DND-41 (cell line): ENCODE measurements around the gene RHAG.

Experiments used
- ATAC-seq: fragments of 200-7000 bp; cut with Tn5 transposase; 3 replicates; pipeline ENCODE4 v1.9.1; 2021; ENCODE audit warnings: low read depth; ENCODE audit not compliant: insufficient read depth
- DNase-seq: peaks from one replicate; pipeline ENCODE4 v3.0.0-alpha.2; 2020
- H2AFZ ChIP-seq: 2 replicates; pipeline ENCODE4 v1.6.0; 2012; ENCODE audit warnings: low read depth, low read length
- H3K27ac ChIP-seq: 2 replicates; pipeline ENCODE4 v1.5.1; 2012; ENCODE audit warnings: low read length, inconsistent platforms
- H3K27me3 ChIP-seq: fragments of 200-600 bp; sonication (generic); 2 replicates; pipeline ENCODE4 v1.6.0; 2012; ENCODE audit warnings: low read length, mild to moderate bottlenecking, inconsistent platforms; ENCODE audit not compliant: insufficient read depth, poor library complexity
- H3K36me3 ChIP-seq: 2 replicates; pipeline ENCODE4 v1.5.1; 2012; ENCODE audit warnings: low read length, inconsistent platforms; ENCODE audit not compliant: insufficient read depth
- H3K4me1 ChIP-seq: 2 replicates; pipeline ENCODE4 v1.5.1; 2012; ENCODE audit warnings: mild to moderate bottlenecking, low read length; ENCODE audit not compliant: insufficient read depth
- H3K4me2 ChIP-seq: 2 replicates; pipeline ENCODE4 v1.6.0; 2012; ENCODE audit warnings: mild to moderate bottlenecking, moderate library complexity, low read length, inconsistent platforms; ENCODE audit not compliant: insufficient read depth
- H3K4me3 ChIP-seq, 2 experiments: fragments of 200-600 bp in 1 of 2; shearing (Covaris generic) in 1 of 2; 2 replicates each; pipeline ENCODE4 v1.5.1; 2012 to 2016; ENCODE audit warnings: inconsistent platforms in 2 of 2, low read length in 2 of 2, mild to moderate bottlenecking in 2 of 2, low read depth in 1 of 2, moderate library complexity in 1 of 2
- H3K79me2 ChIP-seq: 2 replicates; pipeline ENCODE4 v1.6.0; 2012; ENCODE audit warnings: low read length, inconsistent platforms; ENCODE audit not compliant: insufficient read depth
- H3K9ac ChIP-seq: 2 replicates; pipeline ENCODE4 v1.6.0; 2012; ENCODE audit warnings: low read depth, mild to moderate bottlenecking, inconsistent platforms, low read length, moderate library complexity
- H3K9me3 ChIP-seq: 2 replicates; pipeline ENCODE4 v1.5.1; 2012; ENCODE audit warnings: low read length, moderate library complexity, mild to moderate bottlenecking, inconsistent platforms; ENCODE audit not compliant: insufficient read depth, severe bottlenecking
- H4K20me1 ChIP-seq: 2 replicates; pipeline ENCODE4 v1.6.0; 2012; ENCODE audit warnings: low read length; ENCODE audit not compliant: insufficient read depth
- CTCF ChIP-seq: IDR thresholded peaks from 2 replicates; pipeline ENCODE4 v1.5.1; 2012; ENCODE audit warnings: borderline replicate concordance, low read length, moderate library complexity, mild to moderate bottlenecking; ENCODE audit not compliant: poor library complexity, severe bottlenecking; ENCODE audit errors: extremely low read depth
- EZH2 ChIP-seq: IDR thresholded peaks from 3 replicates; pipeline ENCODE4 v1.6.1; 2012; ENCODE audit warnings: borderline replicate concordance, low read depth, mild to moderate bottlenecking, moderate library complexity, low read length, inconsistent platforms; ENCODE audit not compliant: severe bottlenecking

RHAG gene

GRCh38 chr6:49556429-49556837, 80.2 kb downstream of the RHAG start:
- Histone ChIP-seq H2AFZ (no peak overlapping the region), H4K20me1 (no peaks in the 10 kb centered on the region), H3K79me2 (no peaks in the 10 kb centered on the region), H3K4me2 (no peak overlapping the region), H3K9me3 (no peaks in the 10 kb centered on the region), H3K4me1 (no peaks in the 10 kb centered on the region), H3K9ac (no peak overlapping the region), H3K4me3 (no peak overlapping the region), H3K27ac (no peak overlapping the region), H3K27me3 (no peaks in the 10 kb centered on the region), H3K36me3 (no peaks in the 10 kb centered on the region)
- ATAC-seq (no peak), DNase-seq (no peak)
- TF ChIP-seq EZH2, result no peak
- TF ChIP-seq CTCF, result no peak

GRCh38 chr6:49555951-49556350, 80.7 kb downstream of the RHAG start:
- H2AFZ ChIP-seq, result no peak overlapping the region
- ATAC-seq (no peak), DNase-seq (no peak)
- H4K20me1 ChIP-seq, result no peaks in the 10 kb centered on the region
- no peak overlapping the region for H3K27ac ChIP-seq
- no peaks in the 10 kb centered on the region for H3K9me3 ChIP-seq
- H3K9ac ChIP-seq, result no peak overlapping the region
- no peaks in the 10 kb centered on the region for H3K36me3 ChIP-seq
- H3K27me3 ChIP-seq, result no peaks in the 10 kb centered on the region
- H3K4me2 ChIP-seq, result no peak overlapping the region
- no peaks in the 10 kb centered on the region for H3K4me1 ChIP-seq
- H3K79me2 ChIP-seq, result no peaks in the 10 kb centered on the region
- no peak overlapping the region for H3K4me3 ChIP-seq
- TF ChIP-seq CTCF (no peak), EZH2 (no peak)
